Measurements from ENCODE around the gene AAK1. TPM values are rescaled to one million over a fixed set of nuclear protein-coding genes. Genes with fewer than 3 reads are reported as not detected.

The AAK1 gene
- total RNA-seq, 1 experiment from 2014 or later, result 35.6 TPM

GRCh38 chr2:69645031-69645431 is 1.5 kb upstream of the AAK1 start:
- Mint-ChIP-seq H3K9me3 (peaks cover 6% of the 10 kb centered on the region), H3K4me1 (peaks cover 43% of the 10 kb centered on the region), H3K4me3 (peak overlapping the region; percentile 82), H3K36me3 (peaks cover 3% of the 10 kb centered on the region; the same call in 1 of the 2 replicates), H3K27me3 (ENCODE audit: low read depth) (peaks cover 12% of the 10 kb centered on the region), H3K27ac (no peak overlapping the region)
- TF ChIP-seq SP1 (CRISPR knock-in tag; conservative IDR thresholded peaks at IDR 0.05), result no peak
- no peak for TF ChIP-seq GABPB1 (CRISPR knock-in tag; IDR thresholded peaks at IDR 0.05)
- POLR2A ChIA-PET, result no interaction called here
- CTCF ChIA-PET, result interaction anchor here (1.1 to 3.7 kb wide), 4 partner anchors 73 to 270 kb away, joined by 3 to 18 read pairs (median 9); no protein-coding TSS in a partner anchor
- no peak for DNase-seq (ENCODE audit: low spot score)
- no peak for ATAC-seq

DNA sequence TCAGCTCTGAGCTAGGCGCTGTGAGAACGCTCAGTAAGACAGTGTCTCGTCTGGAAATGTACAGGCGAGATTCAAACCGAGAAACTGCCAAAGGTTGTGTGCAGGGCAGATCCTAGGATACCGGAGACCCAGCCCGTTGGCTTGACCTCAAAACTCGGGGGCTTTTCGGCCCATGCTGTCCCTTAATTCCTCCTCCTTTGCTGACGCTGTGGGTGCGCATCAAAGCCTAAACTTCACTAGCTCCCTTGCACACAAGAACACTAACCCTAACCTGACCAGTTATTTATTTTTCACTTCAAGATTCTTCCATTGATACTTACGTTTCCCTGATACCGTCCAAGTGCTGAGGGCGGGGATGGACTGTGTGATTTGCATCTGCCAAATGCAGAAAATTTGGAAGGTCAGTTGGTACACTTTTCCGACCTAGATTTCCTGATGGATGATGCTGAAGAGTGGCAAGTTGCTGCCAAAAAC is 1.0 kb upstream of the AAK1 start:
- ATAC-seq, result no peak
- H3K27ac Mint-ChIP-seq, result no peak overlapping the region
- ChIA-PET POLR2A (interaction anchor here (1.0 kb wide), 1 partner anchor 54 kb away, joined by 3 read pairs; no protein-coding TSS in a partner anchor), CTCF (interaction anchor here (1.1 to 3.7 kb wide), 4 partner anchors 74 to 269 kb away, joined by 3 to 18 read pairs (median 9); no protein-coding TSS in a partner anchor)
- no peak for DNase-seq (ENCODE audit: low spot score)
- H3K4me3 Mint-ChIP-seq, result peak overlapping the region; percentile 82
- TF ChIP-seq ZNF219 (CRISPR knock-in tag; IDR thresholded peaks at IDR 0.05; ENCODE audit: borderline replicate concordance), result no peak
- TF ChIP-seq, protein P1, sequence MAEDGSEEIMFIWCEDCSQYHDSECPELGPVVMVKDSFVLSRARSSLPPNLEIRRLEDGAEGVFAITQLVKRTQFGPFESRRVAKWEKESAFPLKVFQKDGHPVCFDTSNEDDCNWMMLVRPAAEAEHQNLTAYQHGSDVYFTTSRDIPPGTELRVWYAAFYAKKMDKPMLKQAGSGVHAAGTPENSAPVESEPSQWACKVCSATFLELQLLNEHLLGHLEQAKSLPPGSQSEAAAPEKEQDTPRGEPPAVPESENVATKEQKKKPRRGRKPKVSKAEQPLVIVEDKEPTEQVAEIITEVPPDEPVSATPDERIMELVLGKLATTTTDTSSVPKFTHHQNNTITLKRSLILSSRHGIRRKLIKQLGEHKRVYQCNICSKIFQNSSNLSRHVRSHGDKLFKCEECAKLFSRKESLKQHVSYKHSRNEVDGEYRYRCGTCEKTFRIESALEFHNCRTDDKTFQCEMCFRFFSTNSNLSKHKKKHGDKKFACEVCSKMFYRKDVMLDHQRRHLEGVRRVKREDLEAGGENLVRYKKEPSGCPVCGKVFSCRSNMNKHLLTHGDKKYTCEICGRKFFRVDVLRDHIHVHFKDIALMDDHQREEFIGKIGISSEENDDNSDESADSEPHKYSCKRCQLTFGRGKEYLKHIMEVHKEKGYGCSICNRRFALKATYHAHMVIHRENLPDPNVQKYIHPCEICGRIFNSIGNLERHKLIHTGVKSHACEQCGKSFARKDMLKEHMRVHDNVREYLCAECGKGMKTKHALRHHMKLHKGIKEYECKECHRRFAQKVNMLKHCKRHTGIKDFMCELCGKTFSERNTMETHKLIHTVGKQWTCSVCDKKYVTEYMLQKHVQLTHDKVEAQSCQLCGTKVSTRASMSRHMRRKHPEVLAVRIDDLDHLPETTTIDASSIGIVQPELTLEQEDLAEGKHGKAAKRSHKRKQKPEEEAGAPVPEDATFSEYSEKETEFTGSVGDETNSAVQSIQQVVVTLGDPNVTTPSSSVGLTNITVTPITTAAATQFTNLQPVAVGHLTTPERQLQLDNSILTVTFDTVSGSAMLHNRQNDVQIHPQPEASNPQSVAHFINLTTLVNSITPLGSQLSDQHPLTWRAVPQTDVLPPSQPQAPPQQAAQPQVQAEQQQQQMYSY (CRISPR knock-in tag; IDR thresholded peaks at IDR 0.05), result no peak
- no peak for TF ChIP-seq IRF2 (CRISPR knock-in tag; IDR thresholded peaks at IDR 0.05; ENCODE audit: borderline replicate concordance, low read depth)
- no peak for TF ChIP-seq RORB (CRISPR knock-in tag; IDR thresholded peaks at IDR 0.05)
- no peak for TF ChIP-seq PREB (CRISPR knock-in tag; IDR thresholded peaks at IDR 0.05; ENCODE audit: borderline replicate concordance)
- TF ChIP-seq ZNF423 (CRISPR knock-in tag; IDR thresholded peaks at IDR 0.05), result no peak
- no peak for TF ChIP-seq GTF2I (CRISPR knock-in tag; conservative IDR thresholded peaks at IDR 0.05)
- no peak for TF ChIP-seq NR1H2 (CRISPR knock-in tag; IDR thresholded peaks at IDR 0.05)
- no peak for TF ChIP-seq NFYB (CRISPR knock-in tag; conservative IDR thresholded peaks at IDR 0.05; ENCODE audit: low read depth)
- TF ChIP-seq, protein P2, sequence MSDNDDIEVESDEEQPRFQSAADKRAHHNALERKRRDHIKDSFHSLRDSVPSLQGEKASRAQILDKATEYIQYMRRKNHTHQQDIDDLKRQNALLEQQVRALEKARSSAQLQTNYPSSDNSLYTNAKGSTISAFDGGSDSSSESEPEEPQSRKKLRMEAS (CRISPR knock-in tag; IDR thresholded peaks at IDR 0.05), result no peak
- TF ChIP-seq FOXP1 (CRISPR knock-in tag; IDR thresholded peaks at IDR 0.05; ENCODE audit: borderline replicate concordance), result no peak
- H3K36me3 Mint-ChIP-seq, result peaks cover 3% of the 10 kb centered on the region; the same call in 1 of the 2 replicates
- H3K27me3 Mint-ChIP-seq (ENCODE audit: low read depth), result peaks cover 12% of the 10 kb centered on the region
- peaks cover 6% of the 10 kb centered on the region for H3K9me3 Mint-ChIP-seq
- peaks cover 46% of the 10 kb centered on the region for H3K4me1 Mint-ChIP-seq

DNA sequence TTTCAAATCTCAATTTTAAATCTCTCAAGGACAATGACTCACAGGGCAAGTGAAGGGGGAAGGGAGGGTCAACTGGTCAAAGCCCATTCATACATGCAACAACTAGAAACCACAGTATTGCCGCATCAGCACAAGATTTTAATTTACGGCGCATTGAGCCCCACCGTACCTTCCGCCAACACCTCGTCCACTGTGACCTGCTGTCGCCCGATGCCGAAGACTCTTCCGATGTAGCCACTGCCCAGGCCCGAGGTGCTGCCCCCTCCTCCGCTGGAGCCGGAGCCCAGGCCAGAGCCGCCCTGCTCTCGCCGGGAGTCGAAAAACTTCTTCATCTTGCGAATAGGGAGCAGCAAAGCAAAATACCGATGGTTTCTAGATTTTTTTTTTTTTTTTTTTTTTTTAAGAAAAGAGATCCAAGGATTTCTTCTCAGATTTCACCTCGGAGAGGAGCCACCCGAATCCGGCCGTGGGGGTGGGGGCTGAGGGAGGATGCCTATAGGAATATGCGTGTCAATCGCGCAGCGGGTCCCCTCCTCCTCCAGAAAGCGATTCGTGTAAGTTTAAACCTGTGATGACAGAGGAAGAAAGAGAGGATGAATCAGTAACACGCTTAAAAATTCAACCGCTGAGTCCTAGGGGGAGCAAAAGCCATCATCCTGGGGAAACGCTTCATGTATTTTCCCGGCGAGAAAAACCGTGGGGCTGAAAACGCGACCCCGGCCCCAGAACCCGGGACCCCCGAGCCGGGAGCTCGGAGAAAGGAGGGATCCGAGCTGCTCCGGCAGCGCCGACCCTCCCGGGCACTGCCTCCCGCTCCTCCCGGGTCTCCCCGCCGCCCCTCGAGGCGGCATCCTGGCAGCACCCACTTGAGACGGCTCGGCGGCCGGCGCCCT is 584 bp downstream of the AAK1 start:
- CTCF ChIA-PET, result interaction anchor here (0.7 to 3.7 kb wide), 3 partner anchors 78 to 206 kb away, joined by 3 to 18 read pairs (median 14); partner anchors contain the start of gene NFU1
- Mint-ChIP-seq H3K9me3 (peaks cover 6% of the 10 kb centered on the region), H3K4me3 (peak overlapping the region; percentile 91), H3K4me1 (peaks cover 51% of the 10 kb centered on the region), H3K27ac (peak overlapping the region; percentile 91), H3K27me3 (ENCODE audit: low read depth) (peaks cover 12% of the 10 kb centered on the region), H3K36me3 (peaks cover 3% of the 10 kb centered on the region; the same call in 1 of the 2 replicates)
- POLR2A ChIA-PET, result interaction anchor here (0.6 to 1.2 kb wide), 6 partner anchors 52 to 339 kb away, joined by 3 to 15 read pairs (median 3); partner anchors contain the start of gene NFU1
- no peak for TF ChIP-seq ZNF396 (CRISPR knock-in tag; IDR thresholded peaks at IDR 0.05; ENCODE audit: borderline replicate concordance)
- peak; percentile 84 for TF ChIP-seq GABPB1 (CRISPR knock-in tag; IDR thresholded peaks at IDR 0.05)
- TF ChIP-seq SMAD3 (CRISPR knock-in tag; IDR thresholded peaks at IDR 0.05; ENCODE audit: borderline replicate concordance), result no peak
- TF ChIP-seq ZNF121 (CRISPR knock-in tag; IDR thresholded peaks at IDR 0.05), result no peak
- TF ChIP-seq, protein P3, sequence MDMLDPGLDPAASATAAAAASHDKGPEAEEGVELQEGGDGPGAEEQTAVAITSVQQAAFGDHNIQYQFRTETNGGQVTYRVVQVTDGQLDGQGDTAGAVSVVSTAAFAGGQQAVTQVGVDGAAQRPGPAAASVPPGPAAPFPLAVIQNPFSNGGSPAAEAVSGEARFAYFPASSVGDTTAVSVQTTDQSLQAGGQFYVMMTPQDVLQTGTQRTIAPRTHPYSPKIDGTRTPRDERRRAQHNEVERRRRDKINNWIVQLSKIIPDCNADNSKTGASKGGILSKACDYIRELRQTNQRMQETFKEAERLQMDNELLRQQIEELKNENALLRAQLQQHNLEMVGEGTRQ (CRISPR knock-in tag; IDR thresholded peaks at IDR 0.05), result no peak
- TF ChIP-seq OVOL2 (CRISPR knock-in tag; IDR thresholded peaks at IDR 0.05; ENCODE audit: borderline replicate concordance), result no peak
- peak; percentile 69 for DNase-seq (ENCODE audit: low spot score)
- ATAC-seq, result peak; percentile 28
